B cell (primary cell): ENCODE measurements around the gene NPC1. TPM values are rescaled to one million over a fixed set of nuclear protein-coding genes. Genes with fewer than 3 reads are reported as not detected.

Experiments
- polyA plus RNA-seq: library from polyadenylated mRNA; depleted of rRNA; stranded (reverse); fragments of >200 nt; gene quantifications from 2 replicates; pipeline ENCODE4 v1.2.3, GENCODE V29; 2012
- small RNA-seq: library from RNA; depleted of rRNA; stranded (forward); fragments of <200 nt; gene quantifications from one replicate; pipeline ENCODE3, GENCODE V24; 2012; ENCODE audit warnings: low replicate concordance, low read depth; ENCODE audit not compliant: insufficient read length
- total RNA-seq, 2 donors: library from RNA; stranded (reverse); fragments of 120-200 nt in 1 of 2; gene quantifications; 1 replicate in 1 of 2; 2 replicates in 1 of 2; pipeline versions ENCODE4 v1.2.3 to v1.2.4, GENCODE V29; 2013 to 2022

The NPC1 gene
- total and polyA plus RNA-seq, 2 donors (not counting 1 experiment from before 2014, with no cell fraction given), result 17.5 to 44.4 TPM

Small RNA genes lying within 50 kb of the gene (small RNA-seq; reads per million reads assigned to genes)
- gene AC026634.1, result not detected
- gene RF00019, result not detected

Other genes starting within 250 kb of the NPC1 start
- gene RIOK3, start 133.2 kb downstream of the NPC1 start, total RNA-seq, result 83.4 and 85.1 TPM in 2 replicates
- 42.5 and 69.3 TPM in 2 replicates for gene RIOK3, start 133.2 kb downstream of the NPC1 start, polyA plus RNA-seq
- 71.8 and 77.3 TPM in 2 replicates for gene RMC1, start 83.0 kb downstream of the NPC1 start, total RNA-seq
- 137 and 171 TPM in 2 replicates for gene RMC1, start 83.0 kb downstream of the NPC1 start, polyA plus RNA-seq
- gene ANKRD29, start 76.4 kb upstream of the NPC1 start, total RNA-seq, result not detected in 2 replicates
- not detected in 2 replicates for gene ANKRD29, start 76.4 kb upstream of the NPC1 start, polyA plus RNA-seq
- 0.32 TPM in 1 of 2 replicates, not detected in the other for gene LAMA3, start 102.9 kb upstream of the NPC1 start, total RNA-seq
- gene LAMA3, start 102.9 kb upstream of the NPC1 start, polyA plus RNA-seq, result 0.01 and 0.03 TPM in 2 replicates